ENCODE results near the gene STARD4. TPM values are rescaled to one million over a fixed set of nuclear protein-coding genes. Genes with fewer than 3 reads are reported as not detected.

The STARD4 gene
- total RNA-seq, 2 donors from 2014 or later = 18.8 to 50.1 TPM

DNA sequence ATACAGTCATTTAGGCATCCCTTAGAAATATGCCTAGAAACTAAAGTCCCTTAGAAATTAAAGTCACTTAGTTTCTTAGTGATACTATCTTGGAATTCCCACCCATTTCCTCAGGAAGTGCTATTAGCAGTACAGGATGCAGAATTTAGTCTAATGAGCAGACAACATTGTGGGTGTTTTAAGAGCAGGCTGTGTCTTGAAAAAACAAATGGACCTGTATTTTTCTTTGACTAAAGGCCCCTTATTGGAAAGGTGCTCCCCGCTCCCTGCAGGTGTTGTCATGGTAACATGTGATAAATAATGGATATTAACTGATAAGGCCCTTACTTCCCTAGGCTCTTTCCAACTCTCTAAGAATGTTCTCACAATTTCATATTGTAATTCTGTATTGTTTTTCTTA, 38.8 kb upstream of the STARD4 start:
- ATAC-seq (ENCODE audit: insufficient number of reproducible peaks, low FRiP score, low read depth) (no peak), DNase-seq (ENCODE audit: low spot score) (no peak)
- Histone ChIP-seq H3K27ac (no peak overlapping the region), H3K9me3 (no peaks in the 10 kb centered on the region), H3K4me1 (ENCODE audit: control insufficient read depth in 1 of 2, low read depth in 2 of 2) (peaks cover 7 to 14% of the 10 kb centered on the region in 2 donors), H3K27me3 (replicated peaks; ENCODE audit: insufficient read depth) (no peaks in the 10 kb centered on the region), H3K36me3 (no peaks in the 10 kb centered on the region), H3K4me3 (no peak overlapping the region)
- TF ChIP-seq CTCF (IDR thresholded peaks at IDR 0.05) = no peak

GRCh38 chr5:111550282-111551020, 38.1 kb upstream of the STARD4 start:
- DNase-seq (ENCODE audit: low spot score) (peak; percentile 76), ATAC-seq (ENCODE audit: insufficient number of reproducible peaks, low FRiP score, low read depth) (peak; percentile 98)
- H3K4me3 ChIP-seq = no peak overlapping the region
- H3K27me3 ChIP-seq (replicated peaks; ENCODE audit: insufficient read depth) = no peaks in the 10 kb centered on the region
- no peaks in the 10 kb centered on the region for H3K9me3 ChIP-seq
- no peaks in the 10 kb centered on the region for H3K36me3 ChIP-seq
- no peak overlapping the region for H3K27ac ChIP-seq
- peak; percentile 69 for TF ChIP-seq CTCF (IDR thresholded peaks at IDR 0.05)
- peaks cover 7 to 14% of the 10 kb centered on the region in 2 donors for H3K4me1 ChIP-seq (ENCODE audit: control insufficient read depth in 1 of 2, low read depth in 2 of 2)

GRCh38 chr5:111548992-111549649, 36.8 kb upstream of the STARD4 start:
- Histone ChIP-seq H3K27ac (no peak overlapping the region), H3K27me3 (replicated peaks; ENCODE audit: insufficient read depth) (no peaks in the 10 kb centered on the region), H3K36me3 (no peaks in the 10 kb centered on the region), H3K4me3 (no peak overlapping the region), H3K4me1 (ENCODE audit: control insufficient read depth in 1 of 2, low read depth in 2 of 2) (peaks cover 7 to 14% of the 10 kb centered on the region in 2 donors), H3K9me3 (no peaks in the 10 kb centered on the region)
- DNase-seq (ENCODE audit: low spot score) (no peak), ATAC-seq (ENCODE audit: insufficient number of reproducible peaks, low FRiP score, low read depth) (no peak)
- TF ChIP-seq CTCF (IDR thresholded peaks at IDR 0.05) = no peak

GRCh38 chr5:111548348-111548950, 36.1 kb upstream of the STARD4 start:
- no peak for ATAC-seq (ENCODE audit: insufficient number of reproducible peaks, low FRiP score, low read depth)
- no peak for TF ChIP-seq CTCF (IDR thresholded peaks at IDR 0.05)
- no peaks in the 10 kb centered on the region for H3K9me3 ChIP-seq
- H3K27me3 ChIP-seq (replicated peaks; ENCODE audit: insufficient read depth) = no peaks in the 10 kb centered on the region
- no peak overlapping the region for H3K27ac ChIP-seq
- no peak overlapping the region for H3K4me3 ChIP-seq
- no peaks in the 10 kb centered on the region for H3K36me3 ChIP-seq
- peaks cover 7 to 14% of the 10 kb centered on the region in 2 donors for H3K4me1 ChIP-seq (ENCODE audit: control insufficient read depth in 1 of 2, low read depth in 2 of 2)
- DNase-seq (ENCODE audit: low spot score) = no peak

GRCh38 chr5:111545031-111545430, 32.7 kb upstream of the STARD4 start:
- H3K27ac ChIP-seq = no peak overlapping the region
- DNase-seq (ENCODE audit: low spot score) = no peak
- no peaks in the 10 kb centered on the region for H3K36me3 ChIP-seq
- H3K4me3 ChIP-seq = no peak overlapping the region
- H3K27me3 ChIP-seq (replicated peaks; ENCODE audit: insufficient read depth) = no peaks in the 10 kb centered on the region
- no peak for TF ChIP-seq CTCF (IDR thresholded peaks at IDR 0.05)
- peaks cover 0 to under 1% of the 10 kb centered on the region in 2 donors for H3K4me1 ChIP-seq (ENCODE audit: control insufficient read depth in 1 of 2, low read depth in 2 of 2)
- ATAC-seq (ENCODE audit: insufficient number of reproducible peaks, low FRiP score, low read depth) = no peak
- H3K9me3 ChIP-seq = no peaks in the 10 kb centered on the region

Data from thoracic aorta (tissue), 2 donors.